HEK293 (cell line): ENCODE data around the gene PTPRA.

Source experiments
- CTCF ChIA-PET: fragments of 350-600 bp; formaldehyde crosslinking; extraction: SDS; loops from one replicate; lab custom pipeline; 2021; ENCODE audit warnings: antibody characterized with exemption; lab: Yijun Ruan, JAX
- POLR2A ChIA-PET: fragments of 300-600 bp; formaldehyde crosslinking; extraction: SDS; loops from one replicate; lab custom pipeline; 2020; ENCODE audit warnings: antibody characterized with exemption, inconsistent platforms; lab: Yijun Ruan, JAX
- H3K27ac ChIP-seq: fragments of 200-500 bp; sonication (Bioruptor generic); 2 replicates; pipeline ENCODE4 v1.5.1; 2014; ENCODE audit warnings: low read depth, low read length, control low read depth, inconsistent platforms; ENCODE audit errors: extremely low read depth
- H3K36me3 ChIP-seq, 2 experiments: fragments of 200-500 bp in 1 of 2; sonication (Bioruptor generic) in 1 of 2; 1 replicate in 1 of 2; 2 replicates in 1 of 2; pipeline ENCODE4 v1.5.1; 2014 to 2017; ENCODE audit warnings: inconsistent platforms in 2 of 2, low read length in 2 of 2; ENCODE audit not compliant: control insufficient read depth in 2 of 2, insufficient read depth in 1 of 2
- H3K4me1 ChIP-seq: fragments of 200-500 bp; sonication (Bioruptor generic); 2 replicates; pipeline ENCODE4 v1.5.1; 2014; ENCODE audit warnings: mild to moderate bottlenecking, low read length, inconsistent platforms; ENCODE audit not compliant: control insufficient read depth, insufficient read depth
- H3K4me3 ChIP-seq: 2 replicates; pipeline ENCODE4 v1.5.1; 2011; ENCODE audit warnings: low read depth, mild to moderate bottlenecking, control low read depth, low read length, moderate library complexity
- H3K9me3 ChIP-seq: fragments of 200-500 bp; sonication (Bioruptor generic); 2 replicates; pipeline ENCODE4 v1.5.1; 2014; ENCODE audit warnings: low read depth, low read length, inconsistent platforms; ENCODE audit not compliant: control insufficient read depth, insufficient read depth
- KLF16 ChIP-seq: fragments of 450-650 bp; formaldehyde crosslinking; IDR thresholded peaks from 2 replicates; pipeline ENCODE4 v1.5.1; 2017; ENCODE audit warnings: missing biosample characterization, missing genetic modification characterization
- KLF7 ChIP-seq: fragments of 450-650 bp; formaldehyde crosslinking; IDR thresholded peaks from 2 replicates; pipeline ENCODE4 v1.5.1; 2016; ENCODE audit warnings: missing biosample characterization, missing genetic modification characterization, borderline replicate concordance
- SCRT1 ChIP-seq: fragments of 450-650 bp; formaldehyde crosslinking; IDR thresholded peaks from 2 replicates; pipeline ENCODE4 v1.5.1; 2016; ENCODE audit warnings: missing biosample characterization, missing genetic modification characterization, borderline replicate concordance
- SCRT2 ChIP-seq: fragments of 450-650 bp; formaldehyde crosslinking; IDR thresholded peaks from 2 replicates; pipeline ENCODE4 v1.5.1; 2016; ENCODE audit warnings: missing biosample characterization, missing genetic modification characterization
- ZNF10 ChIP-seq: fragments of 450-650 bp; formaldehyde crosslinking; IDR thresholded peaks from 2 replicates; pipeline ENCODE4 v1.5.1; 2017; ENCODE audit warnings: missing biosample characterization, missing genetic modification characterization
- ZNF132 ChIP-seq: fragments of 450-650 bp; formaldehyde crosslinking; IDR thresholded peaks from 2 replicates; pipeline ENCODE4 v1.5.1; 2017; ENCODE audit warnings: missing biosample characterization, missing genetic modification characterization, borderline replicate concordance
- ZNF146 ChIP-seq: fragments of 450-650 bp; formaldehyde crosslinking; IDR thresholded peaks from 2 replicates; pipeline ENCODE4 v1.5.1; 2016; ENCODE audit warnings: missing biosample characterization, missing genetic modification characterization
- ZNF2 ChIP-seq: fragments of 450-650 bp; formaldehyde crosslinking; IDR thresholded peaks from 2 replicates; pipeline ENCODE4 v1.5.1; 2016; ENCODE audit warnings: missing biosample characterization, missing genetic modification characterization
- ZNF239 ChIP-seq: fragments of 450-650 bp; formaldehyde crosslinking; IDR thresholded peaks from 2 replicates; pipeline ENCODE4 v1.5.1; 2016; ENCODE audit warnings: missing biosample characterization, missing genetic modification characterization
- ZNF558 ChIP-seq: fragments of 450-650 bp; formaldehyde crosslinking; IDR thresholded peaks from 2 replicates; pipeline ENCODE4 v1.5.1; 2016; ENCODE audit warnings: missing biosample characterization, missing genetic modification characterization
- ZNF677 ChIP-seq: fragments of 450-650 bp; IDR thresholded peaks from 2 replicates; pipeline ENCODE4 v1.5.0; 2018; ENCODE audit warnings: missing biosample characterization, mild to moderate bottlenecking, missing genetic modification characterization, moderate library complexity
- ZSCAN16 ChIP-seq: fragments of 450-650 bp; formaldehyde crosslinking; IDR thresholded peaks from 2 replicates; pipeline ENCODE4 v1.5.1; 2016; ENCODE audit warnings: missing biosample characterization, missing genetic modification characterization
- ZSCAN30 ChIP-seq: fragments of 450-650 bp; IDR thresholded peaks from 2 replicates; pipeline ENCODE4 v1.5.1; 2018; ENCODE audit warnings: missing biosample characterization, mild to moderate bottlenecking, missing genetic modification characterization, moderate library complexity
- TF ChIP-seq, protein P1 (sequence below): fragments of 450-650 bp; formaldehyde crosslinking; conservative IDR thresholded peaks from 2 replicates; pipeline ENCODE4 v1.5.1; 2016; ENCODE audit warnings: low read depth, missing biosample characterization, missing genetic modification characterization
- TF ChIP-seq, protein P2 (sequence below): fragments of 450-650 bp; formaldehyde crosslinking; IDR thresholded peaks from 2 replicates; pipeline ENCODE4 v1.5.1; 2016; ENCODE audit warnings: missing biosample characterization, missing genetic modification characterization
- TF ChIP-seq, protein P3 (sequence below): fragments of 450-650 bp; formaldehyde crosslinking; IDR thresholded peaks from 2 replicates; pipeline ENCODE4 v1.5.0; 2017; ENCODE audit warnings: missing biosample characterization, missing genetic modification characterization, borderline replicate concordance
- TF ChIP-seq, protein P4 (sequence below): fragments of 450-650 bp; formaldehyde crosslinking; IDR thresholded peaks from 2 replicates; pipeline ENCODE4 v1.5.1; 2016; ENCODE audit warnings: missing biosample characterization, missing genetic modification characterization

Gene PTPRA

DNA sequence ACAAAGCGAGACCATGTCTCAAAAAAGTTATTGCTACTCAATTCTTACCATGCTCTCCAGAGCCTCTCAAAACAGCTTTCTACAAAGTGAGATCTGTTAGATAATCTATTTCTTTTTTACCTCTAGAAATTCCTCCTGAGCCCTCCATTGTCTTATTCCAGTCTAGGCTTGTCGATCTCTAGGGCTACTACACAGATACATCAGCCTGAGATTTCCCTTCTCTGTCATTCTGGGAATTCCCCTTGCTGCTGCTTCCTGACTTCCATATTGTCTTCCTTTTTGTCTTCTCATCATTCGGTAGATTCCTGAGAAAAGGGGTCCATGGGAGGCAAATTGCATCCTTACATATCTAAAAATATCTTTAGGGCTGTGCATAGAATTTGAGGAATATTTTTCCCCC lies 94.6 kb downstream of the PTPRA start:
- H3K9me3 ChIP-seq: no peaks in the 10 kb centered on the region
- TF ChIP-seq SCRT2 (tag by site-specific recombination) (no peak), ZSCAN30 (tag by site-specific recombination) (no peak), ZNF146 (no peak), ZNF558 (tag by site-specific recombination) (no peak), ZNF239 (tag by site-specific recombination) (no peak), ZNF2 (tag by site-specific recombination) (no peak), KLF16 (tag by site-specific recombination) (no peak), KLF7 (tag by site-specific recombination) (no peak), ZNF10 (tag by site-specific recombination) (no peak)
- TF ChIP-seq, protein P1, sequence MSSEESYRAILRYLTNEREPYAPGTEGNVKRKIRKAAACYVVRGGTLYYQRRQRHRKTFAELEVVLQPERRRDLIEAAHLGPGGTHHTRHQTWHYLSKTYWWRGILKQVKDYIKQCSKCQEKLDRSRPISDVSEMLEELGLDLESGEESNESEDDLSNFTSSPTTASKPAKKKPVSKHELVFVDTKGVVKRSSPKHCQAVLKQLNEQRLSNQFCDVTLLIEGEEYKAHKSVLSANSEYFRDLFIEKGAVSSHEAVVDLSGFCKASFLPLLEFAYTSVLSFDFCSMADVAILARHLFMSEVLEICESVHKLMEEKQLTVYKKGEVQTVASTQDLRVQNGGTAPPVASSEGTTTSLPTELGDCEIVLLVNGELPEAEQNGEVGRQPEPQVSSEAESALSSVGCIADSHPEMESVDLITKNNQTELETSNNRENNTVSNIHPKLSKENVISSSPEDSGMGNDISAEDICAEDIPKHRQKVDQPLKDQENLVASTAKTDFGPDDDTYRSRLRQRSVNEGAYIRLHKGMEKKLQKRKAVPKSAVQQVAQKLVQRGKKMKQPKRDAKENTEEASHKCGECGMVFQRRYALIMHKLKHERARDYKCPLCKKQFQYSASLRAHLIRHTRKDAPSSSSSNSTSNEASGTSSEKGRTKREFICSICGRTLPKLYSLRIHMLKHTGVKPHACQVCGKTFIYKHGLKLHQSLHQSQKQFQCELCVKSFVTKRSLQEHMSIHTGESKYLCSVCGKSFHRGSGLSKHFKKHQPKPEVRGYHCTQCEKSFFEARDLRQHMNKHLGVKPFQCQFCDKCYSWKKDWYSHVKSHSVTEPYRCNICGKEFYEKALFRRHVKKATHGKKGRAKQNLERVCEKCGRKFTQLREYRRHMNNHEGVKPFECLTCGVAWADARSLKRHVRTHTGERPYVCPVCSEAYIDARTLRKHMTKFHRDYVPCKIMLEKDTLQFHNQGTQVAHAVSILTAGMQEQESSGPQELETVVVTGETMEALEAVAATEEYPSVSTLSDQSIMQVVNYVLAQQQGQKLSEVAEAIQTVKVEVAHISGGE (tag by site-specific recombination): no peak
- TF ChIP-seq, protein P2, sequence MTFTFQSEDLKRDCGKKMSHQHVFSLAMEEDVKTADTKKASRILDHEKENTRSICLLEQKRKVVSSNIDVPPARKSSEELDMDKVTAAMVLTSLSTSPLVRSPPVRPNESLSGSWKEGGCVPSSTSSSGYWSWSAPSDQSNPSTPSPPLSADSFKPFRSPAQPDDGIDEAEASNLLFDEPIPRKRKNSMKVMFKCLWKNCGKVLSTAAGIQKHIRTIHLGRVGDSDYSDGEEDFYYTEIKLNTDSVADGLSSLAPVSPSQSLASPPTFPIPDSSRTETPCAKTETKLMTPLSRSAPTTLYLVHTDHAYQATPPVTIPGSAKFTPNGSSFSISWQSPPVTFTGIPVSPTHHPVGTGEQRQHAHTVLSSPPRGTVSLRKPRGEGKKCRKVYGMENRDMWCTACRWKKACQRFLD: no peak
- TF ChIP-seq, protein P3, sequence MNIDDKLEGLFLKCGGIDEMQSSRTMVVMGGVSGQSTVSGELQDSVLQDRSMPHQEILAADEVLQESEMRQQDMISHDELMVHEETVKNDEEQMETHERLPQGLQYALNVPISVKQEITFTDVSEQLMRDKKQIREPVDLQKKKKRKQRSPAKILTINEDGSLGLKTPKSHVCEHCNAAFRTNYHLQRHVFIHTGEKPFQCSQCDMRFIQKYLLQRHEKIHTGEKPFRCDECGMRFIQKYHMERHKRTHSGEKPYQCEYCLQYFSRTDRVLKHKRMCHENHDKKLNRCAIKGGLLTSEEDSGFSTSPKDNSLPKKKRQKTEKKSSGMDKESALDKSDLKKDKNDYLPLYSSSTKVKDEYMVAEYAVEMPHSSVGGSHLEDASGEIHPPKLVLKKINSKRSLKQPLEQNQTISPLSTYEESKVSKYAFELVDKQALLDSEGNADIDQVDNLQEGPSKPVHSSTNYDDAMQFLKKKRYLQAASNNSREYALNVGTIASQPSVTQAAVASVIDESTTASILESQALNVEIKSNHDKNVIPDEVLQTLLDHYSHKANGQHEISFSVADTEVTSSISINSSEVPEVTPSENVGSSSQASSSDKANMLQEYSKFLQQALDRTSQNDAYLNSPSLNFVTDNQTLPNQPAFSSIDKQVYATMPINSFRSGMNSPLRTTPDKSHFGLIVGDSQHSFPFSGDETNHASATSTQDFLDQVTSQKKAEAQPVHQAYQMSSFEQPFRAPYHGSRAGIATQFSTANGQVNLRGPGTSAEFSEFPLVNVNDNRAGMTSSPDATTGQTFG: no peak
- POLR2A ChIA-PET: no interaction called here
- no peaks in the 10 kb centered on the region for H3K4me1 ChIP-seq
- H3K36me3 ChIP-seq: peaks cover 19 to 30% of the 10 kb centered on the region in 2 experiments
- no peak overlapping the region for H3K27ac ChIP-seq
- CTCF ChIA-PET: interaction anchor here (0.6 to 1.0 kb wide), 2 partner anchors 14 to 68 kb away, joined by 3 to 4 read pairs; no protein-coding TSS in a partner anchor
- no peak overlapping the region for H3K4me3 ChIP-seq

DNA sequence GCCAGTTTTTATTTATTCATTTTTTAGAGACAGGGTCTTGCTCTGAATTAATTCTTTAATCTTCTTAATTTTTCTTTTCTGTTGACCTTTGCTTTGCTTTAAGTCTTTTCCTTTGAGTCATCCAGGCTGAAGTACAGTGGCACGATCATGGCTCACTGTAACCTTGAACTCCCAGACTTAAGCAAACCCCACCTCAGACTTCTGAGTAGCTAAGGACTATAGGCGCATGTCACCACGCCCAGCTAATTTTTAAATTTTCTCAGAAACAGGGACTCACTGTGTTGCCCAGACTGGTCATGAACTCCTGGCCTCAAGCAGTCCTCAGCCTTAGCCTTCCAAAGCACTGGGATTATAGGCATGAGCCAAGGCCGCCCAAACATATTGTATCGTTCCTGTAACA lies 98.8 kb downstream of the PTPRA start:
- no peak overlapping the region for H3K4me3 ChIP-seq
- peaks cover 4% of the 10 kb centered on the region; the same call in 1 of the 2 replicates for H3K4me1 ChIP-seq
- H3K27ac ChIP-seq: no peak overlapping the region
- ChIA-PET CTCF (interaction anchor here (0.7 kb wide), 1 partner anchor 25 kb away, joined by 3 read pairs; no protein-coding TSS in a partner anchor), POLR2A (no interaction called here)
- no peaks in the 10 kb centered on the region for H3K9me3 ChIP-seq
- H3K36me3 ChIP-seq: peaks cover 11 to 12% of the 10 kb centered on the region in 2 experiments; a peak in 2 of 3 replicates
- TF ChIP-seq ZSCAN16 (tag by site-specific recombination) (no peak), ZNF677 (no peak)

DNA sequence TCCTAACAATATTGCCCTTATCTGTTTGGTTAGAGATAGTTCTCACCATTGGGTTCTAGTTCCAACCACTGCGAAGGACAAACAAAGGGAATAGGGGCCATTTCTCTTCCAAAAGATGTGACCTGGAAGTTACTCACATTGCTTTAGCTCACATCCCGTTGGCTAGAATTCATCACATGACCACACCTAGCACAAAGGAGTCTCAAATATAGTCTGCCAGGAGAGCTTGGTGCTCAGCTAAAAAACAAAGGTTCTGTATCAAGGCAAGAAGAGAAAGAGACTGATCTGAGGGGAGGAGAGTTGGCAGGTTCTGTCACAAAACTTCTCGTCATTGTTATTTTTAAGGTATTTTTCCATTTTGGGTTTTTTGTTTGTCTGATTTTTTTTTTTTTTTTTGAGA lies 100.3 kb downstream of the PTPRA start:
- H3K4me1 ChIP-seq: peaks cover 4% of the 10 kb centered on the region; the same call in 1 of the 2 replicates
- TF ChIP-seq SCRT1 (tag by site-specific recombination): no peak
- TF ChIP-seq ZNF132 (tag by site-specific recombination): no peak
- TF ChIP-seq, protein P4, sequence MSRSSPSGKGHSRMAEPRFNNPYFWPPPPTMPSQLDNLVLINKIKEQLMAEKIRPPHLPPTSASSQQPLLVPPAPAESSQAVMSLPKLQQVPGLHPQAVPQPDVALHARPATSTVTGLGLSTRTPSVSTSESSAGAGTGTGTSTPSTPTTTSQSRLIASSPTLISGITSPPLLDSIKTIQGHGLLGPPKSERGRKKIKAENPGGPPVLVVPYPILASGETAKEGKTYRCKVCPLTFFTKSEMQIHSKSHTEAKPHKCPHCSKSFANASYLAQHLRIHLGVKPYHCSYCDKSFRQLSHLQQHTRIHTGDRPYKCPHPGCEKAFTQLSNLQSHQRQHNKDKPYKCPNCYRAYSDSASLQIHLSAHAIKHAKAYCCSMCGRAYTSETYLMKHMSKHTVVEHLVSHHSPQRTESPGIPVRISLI (tag by site-specific recombination): 0 out of 2 replicates have a peak, but pooled peaks have one; percentile 18
- ChIA-PET POLR2A (interaction anchor here (0.7 kb wide), 1 partner anchor 97 kb away, joined by 4 read pairs; no protein-coding TSS in a partner anchor), CTCF (interaction anchor here (0.6 kb wide), 1 partner anchor 20 kb away, joined by 3 read pairs; no protein-coding TSS in a partner anchor)
- no peaks in the 10 kb centered on the region for H3K9me3 ChIP-seq
- no peak overlapping the region for H3K27ac ChIP-seq
- H3K4me3 ChIP-seq: no peak overlapping the region
- H3K36me3 ChIP-seq: peaks cover 6 to 10% of the 10 kb centered on the region in 2 experiments; a peak in 2 of 3 replicates
